Measurements from ENCODE around the gene NELL1. TPM values are rescaled to one million over a fixed set of nuclear protein-coding genes. Genes with fewer than 3 reads are reported as not detected.

The NELL1 gene
- total RNA-seq, 2 donors from 2014 or later: not detected

DNA sequence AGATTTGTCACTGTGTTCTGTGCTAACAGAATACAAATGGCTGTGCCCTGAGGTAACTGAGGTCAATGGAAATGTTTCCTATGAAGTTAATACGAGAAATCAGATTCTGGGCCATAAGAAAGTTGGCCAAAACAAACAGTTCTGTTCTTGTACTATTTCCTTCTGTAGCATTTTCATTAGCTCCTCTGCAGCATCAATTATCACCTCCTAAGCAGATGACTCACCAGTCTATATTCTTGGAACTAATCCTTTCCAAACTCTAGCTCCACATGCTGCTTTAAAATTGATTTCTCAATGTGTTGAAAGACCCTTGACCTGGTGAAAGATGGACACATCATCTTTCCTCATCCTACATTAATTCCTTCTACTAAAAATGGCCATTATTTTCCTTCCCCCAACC, 736.0 kb downstream of the NELL1 start:
- Histone ChIP-seq H3K36me3 (replicated peaks in 1 of 2; ENCODE audit: insufficient read depth in 1 of 2, low read depth in 2 of 2) (no peaks in the 10 kb centered on the region), H3K9me3 (no peaks in the 10 kb centered on the region), H3K4me3 (no peak overlapping the region), H3K4me1 (no peaks in the 10 kb centered on the region), H3K27ac (no peak overlapping the region), H3K27me3 (no peaks in the 10 kb centered on the region)
- no peak for DNase-seq
- intact Hi-C loops (cut with DNase I): no loop called here
- 37 to 44% methylated on average over 1 of the region's 1 CpG for WGBS, 2 donors
- ATAC-seq: no peak
- TF ChIP-seq POLR2A (IDR thresholded peaks at IDR 0.05): no peak
- TF ChIP-seq, protein P1, sequence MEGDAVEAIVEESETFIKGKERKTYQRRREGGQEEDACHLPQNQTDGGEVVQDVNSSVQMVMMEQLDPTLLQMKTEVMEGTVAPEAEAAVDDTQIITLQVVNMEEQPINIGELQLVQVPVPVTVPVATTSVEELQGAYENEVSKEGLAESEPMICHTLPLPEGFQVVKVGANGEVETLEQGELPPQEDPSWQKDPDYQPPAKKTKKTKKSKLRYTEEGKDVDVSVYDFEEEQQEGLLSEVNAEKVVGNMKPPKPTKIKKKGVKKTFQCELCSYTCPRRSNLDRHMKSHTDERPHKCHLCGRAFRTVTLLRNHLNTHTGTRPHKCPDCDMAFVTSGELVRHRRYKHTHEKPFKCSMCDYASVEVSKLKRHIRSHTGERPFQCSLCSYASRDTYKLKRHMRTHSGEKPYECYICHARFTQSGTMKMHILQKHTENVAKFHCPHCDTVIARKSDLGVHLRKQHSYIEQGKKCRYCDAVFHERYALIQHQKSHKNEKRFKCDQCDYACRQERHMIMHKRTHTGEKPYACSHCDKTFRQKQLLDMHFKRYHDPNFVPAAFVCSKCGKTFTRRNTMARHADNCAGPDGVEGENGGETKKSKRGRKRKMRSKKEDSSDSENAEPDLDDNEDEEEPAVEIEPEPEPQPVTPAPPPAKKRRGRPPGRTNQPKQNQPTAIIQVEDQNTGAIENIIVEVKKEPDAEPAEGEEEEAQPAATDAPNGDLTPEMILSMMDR (IDR thresholded peaks at IDR 0.05): no peak

DNA sequence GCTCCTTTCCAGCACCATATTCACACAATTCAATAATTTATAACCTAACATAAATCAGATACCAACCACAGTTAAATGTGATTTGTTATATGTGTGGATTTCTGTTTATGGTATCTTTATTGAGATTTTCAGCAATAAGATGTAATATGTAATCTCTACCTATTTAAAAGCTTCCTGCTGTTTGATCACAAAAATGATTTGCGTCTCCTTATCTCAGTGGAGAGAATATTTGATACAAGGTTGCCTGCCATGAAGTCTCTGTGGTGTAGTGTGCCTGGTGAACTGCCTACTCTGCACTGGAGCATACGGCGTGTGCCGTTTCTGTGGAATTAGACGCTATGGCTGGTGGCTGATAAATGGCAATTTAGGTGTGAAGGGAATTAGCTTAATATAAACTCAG, 741.1 kb downstream of the NELL1 start:
- Histone ChIP-seq H3K36me3 (replicated peaks in 1 of 2; ENCODE audit: insufficient read depth in 1 of 2, low read depth in 2 of 2) (no peaks in the 10 kb centered on the region), H3K4me3 (no peak overlapping the region), H3K27me3 (no peaks in the 10 kb centered on the region), H3K9me3 (no peaks in the 10 kb centered on the region), H3K27ac (no peak overlapping the region), H3K4me1 (no peaks in the 10 kb centered on the region)
- 67 to 80% methylated on average over 5 of the region's 5 CpGs for WGBS, 2 donors
- DNase-seq: no peak
- TF ChIP-seq, protein P1 (IDR thresholded peaks at IDR 0.05): no peak
- no peak for TF ChIP-seq POLR2A (IDR thresholded peaks at IDR 0.05)
- no peak for ATAC-seq
- intact Hi-C loops (cut with DNase I): no loop called here

DNA sequence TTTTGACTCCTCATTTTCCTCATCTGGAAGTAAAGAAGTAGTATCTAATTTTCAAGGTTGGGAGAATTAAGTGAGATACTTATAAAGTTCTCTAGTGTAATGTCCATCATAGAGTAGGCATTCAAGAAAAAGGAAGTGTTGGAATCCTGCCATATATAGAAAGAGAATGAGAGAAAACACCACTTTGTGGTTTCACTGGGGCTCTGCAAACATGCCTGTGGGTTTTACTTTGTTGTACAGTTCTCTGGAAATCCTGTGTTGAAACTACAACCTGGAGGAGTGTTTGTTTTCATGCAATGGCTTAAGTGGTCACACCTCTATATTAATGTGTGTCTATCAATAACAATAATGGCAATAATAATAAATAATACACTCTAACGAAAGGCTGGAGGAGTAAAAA, 741.7 kb downstream of the NELL1 start:
- Histone ChIP-seq H3K9me3 (no peaks in the 10 kb centered on the region), H3K27ac (no peak overlapping the region), H3K36me3 (replicated peaks in 1 of 2; ENCODE audit: insufficient read depth in 1 of 2, low read depth in 2 of 2) (no peaks in the 10 kb centered on the region), H3K27me3 (no peaks in the 10 kb centered on the region), H3K4me3 (no peak overlapping the region), H3K4me1 (no peaks in the 10 kb centered on the region)
- no peak for ATAC-seq
- no peak for TF ChIP-seq POLR2A (IDR thresholded peaks at IDR 0.05)
- TF ChIP-seq, protein P1 (IDR thresholded peaks at IDR 0.05): no peak
- no peak for DNase-seq
- 0 to 24% methylated on average over 1 of the region's 1 CpG for WGBS, 2 donors
- intact Hi-C loops (cut with DNase I): no loop called here

DNA sequence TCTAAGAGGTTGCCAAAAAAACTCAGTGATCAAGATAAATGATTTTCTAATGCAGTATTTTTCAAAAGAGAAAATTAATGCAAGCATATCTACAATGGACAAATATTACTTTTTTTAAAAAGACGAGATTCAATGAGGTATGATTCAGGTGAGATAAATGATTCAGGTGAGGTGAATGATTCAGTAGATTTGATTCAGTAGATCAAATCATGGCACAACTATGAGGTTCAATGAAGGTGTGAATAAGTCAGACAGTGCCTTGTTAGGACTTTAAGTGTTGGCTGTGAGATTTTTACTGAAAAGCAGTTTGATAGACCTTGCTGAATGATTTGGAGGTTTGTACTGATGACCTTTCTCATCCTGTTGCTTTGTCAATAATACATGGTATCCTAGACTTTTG, 742.2 kb downstream of the NELL1 start:
- Histone ChIP-seq H3K27me3 (no peaks in the 10 kb centered on the region), H3K36me3 (replicated peaks in 1 of 2; ENCODE audit: insufficient read depth in 1 of 2, low read depth in 2 of 2) (no peaks in the 10 kb centered on the region), H3K9me3 (no peaks in the 10 kb centered on the region), H3K4me3 (no peak overlapping the region), H3K4me1 (no peaks in the 10 kb centered on the region), H3K27ac (no peak overlapping the region)
- DNase-seq (no peak), ATAC-seq (no peak)
- WGBS, 2 donors: 10 to 23% methylated on average over 1 of the region's 1 CpG
- TF ChIP-seq, protein P1 (IDR thresholded peaks at IDR 0.05): no peak
- no peak for TF ChIP-seq POLR2A (IDR thresholded peaks at IDR 0.05)
- intact Hi-C loops (cut with DNase I): no loop called here

DNA sequence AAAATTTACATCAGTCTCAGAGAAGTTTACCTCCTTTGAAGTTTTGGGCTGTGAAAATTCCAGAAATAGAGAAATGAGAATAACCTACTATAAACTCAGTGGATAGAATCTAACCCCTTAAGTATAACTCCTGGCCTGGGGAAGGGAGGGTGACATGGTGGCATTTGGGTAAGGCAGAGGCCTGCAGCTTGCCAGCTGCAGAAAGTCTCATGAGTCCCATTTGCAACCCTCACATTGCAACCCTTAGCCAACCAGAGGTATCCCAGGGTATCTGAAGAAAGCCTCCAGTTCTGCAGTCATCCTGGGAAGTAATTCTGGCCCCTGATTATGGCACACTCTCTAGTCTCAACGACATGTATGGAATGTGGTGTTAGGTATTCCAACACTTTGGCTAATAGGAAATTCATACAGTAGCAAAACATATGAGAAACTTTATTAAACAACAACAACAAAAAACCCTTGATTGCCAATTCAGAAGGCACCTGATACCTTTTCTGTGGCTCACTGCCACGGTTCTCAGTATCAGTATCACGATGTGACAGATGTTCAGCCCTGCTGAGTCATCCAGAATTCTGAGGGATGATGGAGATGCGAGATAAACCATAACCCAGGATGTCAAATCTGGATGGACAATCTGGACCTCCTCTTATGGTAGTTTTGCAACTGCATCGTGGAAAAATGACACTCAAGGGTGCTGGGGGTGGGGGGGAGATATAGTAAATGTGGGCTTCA, 743.4 kb downstream of the NELL1 start:
- Histone ChIP-seq H3K27me3 (no peaks in the 10 kb centered on the region), H3K9me3 (no peaks in the 10 kb centered on the region), H3K27ac (no peak overlapping the region), H3K4me3 (no peak overlapping the region), H3K36me3 (replicated peaks in 1 of 2; ENCODE audit: insufficient read depth in 1 of 2, low read depth in 2 of 2) (no peaks in the 10 kb centered on the region), H3K4me1 (no peaks in the 10 kb centered on the region)
- 22 to 44% methylated on average over 5 of the region's 5 CpGs for WGBS, 2 donors
- no peak for TF ChIP-seq POLR2A (IDR thresholded peaks at IDR 0.05)
- TF ChIP-seq, protein P1 (IDR thresholded peaks at IDR 0.05): no peak
- intact Hi-C loops (cut with DNase I): no loop called here
- ATAC-seq: no peak
- no peak for DNase-seq

Data from body of pancreas (tissue), 4 donors.